Measurements from ENCODE around the gene TPPP3.

GRCh38 chr16:67356396-67356795 is 36.9 kb downstream of the TPPP3 start:
- no peak for TF ChIP-seq CTCF (IDR thresholded peaks at IDR 0.05; ENCODE audit: insufficient read depth, low read length)
- TF ChIP-seq POLR2AphosphoS5 (IDR thresholded peaks at IDR 0.05; ENCODE audit: low read depth) = no peak

All from HL-60 (cell line).